Suprapubic skin (tissue), 3 donors: ENCODE results near the gene LMX1B.
"Not testable (repeated sequence)": the region's sequence is repeated elsewhere in the genome, so short reads cannot be mapped to it uniquely, and the experiment has no call there.

Experiments
- POLR2AphosphoS5 ChIP-seq, 3 donors: sonication (generic); formaldehyde crosslinking; IDR thresholded peaks; one replicate each; pipeline ENCODE4 v1.6.1; 2017; ENCODE audit warnings: antibody characterized with exemption in 3 of 3
- TF ChIP-seq, protein P1 (sequence below), 2 donors: fragments of 200-600 bp in 1 of 2; fragments of 450-650 bp in 1 of 2; sonication (generic) in 1 of 2; IDR thresholded peaks; one replicate each; pipeline ENCODE4 v1.5.1; 2016 to 2019; ENCODE audit warnings: antibody characterized with exemption in 2 of 2, mild to moderate bottlenecking in 1 of 2, moderate library complexity in 1 of 2

DNA sequence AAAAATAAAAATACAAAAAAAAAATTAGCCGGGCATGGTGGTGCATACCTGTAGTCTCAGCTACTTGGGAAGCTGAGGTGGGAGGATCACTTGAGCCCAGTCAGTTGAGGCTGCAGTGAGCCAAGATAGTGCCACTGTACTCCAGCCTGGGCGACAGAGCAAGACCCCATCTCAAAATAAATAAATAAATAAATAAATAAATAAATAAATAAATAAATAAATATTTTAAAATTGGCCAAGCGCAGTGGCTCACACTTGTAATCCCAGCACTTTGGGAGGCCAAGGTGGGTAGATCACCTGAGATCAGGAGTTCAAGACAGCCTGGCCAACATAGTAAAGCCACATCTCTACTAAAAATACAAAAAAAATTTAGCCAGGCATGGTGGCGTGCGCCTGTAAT lies 33.4 kb upstream of the LMX1B start:
- TF ChIP-seq, protein P1, sequence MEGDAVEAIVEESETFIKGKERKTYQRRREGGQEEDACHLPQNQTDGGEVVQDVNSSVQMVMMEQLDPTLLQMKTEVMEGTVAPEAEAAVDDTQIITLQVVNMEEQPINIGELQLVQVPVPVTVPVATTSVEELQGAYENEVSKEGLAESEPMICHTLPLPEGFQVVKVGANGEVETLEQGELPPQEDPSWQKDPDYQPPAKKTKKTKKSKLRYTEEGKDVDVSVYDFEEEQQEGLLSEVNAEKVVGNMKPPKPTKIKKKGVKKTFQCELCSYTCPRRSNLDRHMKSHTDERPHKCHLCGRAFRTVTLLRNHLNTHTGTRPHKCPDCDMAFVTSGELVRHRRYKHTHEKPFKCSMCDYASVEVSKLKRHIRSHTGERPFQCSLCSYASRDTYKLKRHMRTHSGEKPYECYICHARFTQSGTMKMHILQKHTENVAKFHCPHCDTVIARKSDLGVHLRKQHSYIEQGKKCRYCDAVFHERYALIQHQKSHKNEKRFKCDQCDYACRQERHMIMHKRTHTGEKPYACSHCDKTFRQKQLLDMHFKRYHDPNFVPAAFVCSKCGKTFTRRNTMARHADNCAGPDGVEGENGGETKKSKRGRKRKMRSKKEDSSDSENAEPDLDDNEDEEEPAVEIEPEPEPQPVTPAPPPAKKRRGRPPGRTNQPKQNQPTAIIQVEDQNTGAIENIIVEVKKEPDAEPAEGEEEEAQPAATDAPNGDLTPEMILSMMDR (IDR thresholded peaks at IDR 0.05), result not testable (repeated sequence)
- TF ChIP-seq POLR2AphosphoS5 (IDR thresholded peaks at IDR 0.05), result not testable (repeated sequence)
